Peyer's patch (tissue), 4 donors: ENCODE results near the gene RAB1B.

Experiments used
- CTCF ChIP-seq, 6 experiments: fragments of 450-650 bp in 4 of 6; fragments of 200-600 bp in 2 of 6; sonication (generic) in 1 of 6; IDR thresholded peaks; one replicate each; pipeline ENCODE4 v1.5.1; 2017 to 2019; ENCODE audit warnings: antibody characterized with exemption in 6 of 6, mild to moderate bottlenecking in 3 of 6, moderate library complexity in 1 of 6
- POLR2A ChIP-seq, 2 donors: fragments of 450-650 bp; IDR thresholded peaks; one replicate each; pipeline ENCODE4 v1.5.1; 2017; ENCODE audit warnings: antibody characterized with exemption in 2 of 2, mild to moderate bottlenecking in 2 of 2, moderate library complexity in 2 of 2

GRCh38 chr11:66231561-66231960 is 36.9 kb upstream of the RAB1B start:
- TF ChIP-seq CTCF (IDR thresholded peaks at IDR 0.05) (no peak), POLR2A (IDR thresholded peaks at IDR 0.05) (no peak)
